Erythroblast (primary cell): ENCODE results near the gene NOP10.

Experiments
- GATA1 ChIP-seq: IDR thresholded peaks from 2 replicates; pipeline ENCODE4 v1.6.1; 2011; ENCODE audit warnings: low read depth, mild to moderate bottlenecking, control low read depth, low read length, moderate library complexity
- POLR2A ChIP-seq: IDR thresholded peaks from 2 replicates; pipeline ENCODE4 v1.6.1; 2011; ENCODE audit warnings: mild to moderate bottlenecking, low read length

GRCh38 chr15:34314491-34315490, 28.1 kb downstream of the NOP10 start:
- no peak for TF ChIP-seq POLR2A
- TF ChIP-seq GATA1: no peak
